OCI-LY1 (cell line): Measurements from ENCODE around the gene COL3A1.

Experiments used
- H2AFZ ChIP-seq: fragments of 200-600 bp; sonication (generic), shearing (Covaris generic); 2 replicates; pipeline ENCODE4 v1.6.0; 2014; ENCODE audit warnings: antibody characterized with exemption, mild to moderate bottlenecking, low read length
- H3F3A ChIP-seq: fragments of 200-600 bp; sonication (generic), shearing (Covaris generic); 2 replicates; pipeline ENCODE4 v1.6.0; 2014; ENCODE audit warnings: mild to moderate bottlenecking, antibody characterized with exemption, low read length, moderate library complexity; ENCODE audit not compliant: insufficient read depth
- H3K27ac ChIP-seq: fragments of 200-600 bp; sonication (generic); 2 replicates; pipeline ENCODE4 v1.5.1; 2014; ENCODE audit warnings: low read length, mixed run types, mild to moderate bottlenecking, low read depth; ENCODE audit not compliant: poor library complexity, severe bottlenecking
- H3K27me3 ChIP-seq: fragments of 200-600 bp; sonication (generic); 2 replicates; pipeline ENCODE4 v1.6.0; 2014; ENCODE audit warnings: antibody characterized with exemption, mild to moderate bottlenecking, low read length, moderate library complexity; ENCODE audit not compliant: insufficient read depth
- H3K36me3 ChIP-seq: fragments of 200-600 bp; sonication (generic); 2 replicates; pipeline ENCODE4 v1.6.1; 2014; ENCODE audit warnings: mild to moderate bottlenecking, antibody characterized with exemption, low read length, moderate library complexity, mixed read lengths; ENCODE audit not compliant: insufficient read depth
- H3K4me1 ChIP-seq: fragments of 200-600 bp; sonication (generic); 2 replicates; pipeline ENCODE4 v1.5.1; 2014; ENCODE audit warnings: mild to moderate bottlenecking, low read length, moderate library complexity; ENCODE audit not compliant: insufficient read depth, severe bottlenecking
- H3K4me2 ChIP-seq: fragments of 200-600 bp; sonication (generic), shearing (Covaris generic); 2 replicates; pipeline ENCODE4 v1.6.1; 2014; ENCODE audit warnings: low read length
- H3K4me3 ChIP-seq: fragments of 200-600 bp; sonication (generic); 2 replicates; pipeline ENCODE4 v1.5.1; 2014; ENCODE audit warnings: low read length, low read depth, mild to moderate bottlenecking, mixed read lengths; ENCODE audit not compliant: poor library complexity, severe bottlenecking
- H3K79me2 ChIP-seq: fragments of 200-600 bp; shearing (Covaris generic); 2 replicates; pipeline ENCODE4 v1.6.1; 2016; ENCODE audit warnings: mixed run types, low read length, mixed read lengths; ENCODE audit not compliant: insufficient read depth
- H3K9ac ChIP-seq: fragments of 200-600 bp; sonication (generic), shearing (Covaris generic); 2 replicates; pipeline ENCODE4 v1.6.1; 2014; ENCODE audit warnings: mild to moderate bottlenecking, low read length, mixed read lengths
- H3K9me2 ChIP-seq: fragments of 200-600 bp; sonication (generic), shearing (Covaris generic); 2 replicates; pipeline ENCODE4 v1.6.1; 2014; ENCODE audit warnings: low read depth, mild to moderate bottlenecking, low read length, mixed read lengths
- H3K9me3 ChIP-seq: fragments of 200-600 bp; shearing (Covaris generic); 2 replicates; pipeline ENCODE4 v1.6.1; 2014; ENCODE audit warnings: low read length, mixed read lengths
- H4K20me1 ChIP-seq: fragments of 200-600 bp; sonication (generic), shearing (Covaris generic); 2 replicates; pipeline ENCODE4 v1.6.0; 2016; ENCODE audit warnings: mild to moderate bottlenecking, low read length; ENCODE audit not compliant: insufficient read depth
- CTCF ChIP-seq: fragments of 200-600 bp; sonication (generic), shearing (Covaris generic); IDR thresholded peaks from 2 replicates; pipeline ENCODE4 v1.5.1; 2017; ENCODE audit warnings: mild to moderate bottlenecking, antibody characterized with exemption, low read length, moderate library complexity, mixed read lengths
- EZH2 ChIP-seq: fragments of 200-600 bp; sonication (generic), shearing (Covaris generic); IDR thresholded peaks from 2 replicates; pipeline ENCODE4 v1.8.0; 2017; ENCODE audit warnings: borderline replicate concordance, mixed run types, mild to moderate bottlenecking, antibody characterized with exemption, low read length, moderate library complexity, mixed read lengths

The COL3A1 gene

GRCh38 chr2:188949046-188949818 lies 24.9 kb upstream of the COL3A1 start:
- Histone ChIP-seq H3K79me2 (no peaks in the 10 kb centered on the region), H3K9ac (no peak overlapping the region), H3K4me3 (no peak overlapping the region), H3K27ac (no peak overlapping the region), H4K20me1 (no peaks in the 10 kb centered on the region), H3F3A (no peaks in the 10 kb centered on the region), H3K4me2 (no peak overlapping the region), H3K9me3 (no peaks in the 10 kb centered on the region), H3K4me1 (no peaks in the 10 kb centered on the region), H2AFZ (no peak overlapping the region), H3K27me3 (no peaks in the 10 kb centered on the region), H3K9me2 (no peaks in the 10 kb centered on the region), H3K36me3 (no peaks in the 10 kb centered on the region)
- no peak for TF ChIP-seq EZH2
- TF ChIP-seq CTCF: no peak

GRCh38 chr2:188952901-188953300 lies 21.3 kb upstream of the COL3A1 start:
- H4K20me1 ChIP-seq: no peaks in the 10 kb centered on the region
- H2AFZ ChIP-seq: no peak overlapping the region
- H3K9me3 ChIP-seq: no peaks in the 10 kb centered on the region
- H3K36me3 ChIP-seq: no peaks in the 10 kb centered on the region
- H3K27me3 ChIP-seq: no peaks in the 10 kb centered on the region
- no peaks in the 10 kb centered on the region for H3K9me2 ChIP-seq
- no peak overlapping the region for H3K9ac ChIP-seq
- no peaks in the 10 kb centered on the region for H3K79me2 ChIP-seq
- TF ChIP-seq CTCF (no peak), EZH2 (no peak)
- no peaks in the 10 kb centered on the region for H3K4me1 ChIP-seq
- H3K27ac ChIP-seq: no peak overlapping the region
- H3F3A ChIP-seq: no peaks in the 10 kb centered on the region
- no peak overlapping the region for H3K4me2 ChIP-seq
- H3K4me3 ChIP-seq: no peak overlapping the region

DNA sequence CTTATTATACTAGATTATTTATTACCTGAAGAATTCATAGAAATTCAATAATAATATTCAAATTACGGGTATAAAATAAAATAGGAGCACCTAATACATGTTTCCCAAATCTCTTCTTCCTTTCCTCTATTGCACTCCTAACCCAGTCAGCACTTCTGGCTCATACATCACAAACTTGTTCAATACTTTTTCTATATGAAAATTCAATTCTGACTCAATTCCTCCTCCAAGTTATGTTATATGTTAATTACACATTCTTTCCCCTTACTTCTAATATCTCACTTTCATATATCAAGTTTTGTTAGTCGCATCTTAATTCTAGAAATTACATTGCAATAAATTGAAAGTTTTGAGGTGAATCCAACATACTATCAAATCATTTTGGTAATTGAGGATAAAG lies 17.9 kb upstream of the COL3A1 start:
- H3F3A ChIP-seq: no peaks in the 10 kb centered on the region
- H3K36me3 ChIP-seq: no peaks in the 10 kb centered on the region
- H3K4me2 ChIP-seq: no peak overlapping the region
- H3K9me3 ChIP-seq: no peaks in the 10 kb centered on the region
- no peak overlapping the region for H2AFZ ChIP-seq
- no peaks in the 10 kb centered on the region for H4K20me1 ChIP-seq
- H3K4me3 ChIP-seq: no peak overlapping the region
- no peak overlapping the region for H3K27ac ChIP-seq
- TF ChIP-seq EZH2: no peak
- TF ChIP-seq CTCF: no peak
- H3K79me2 ChIP-seq: no peaks in the 10 kb centered on the region
- H3K9me2 ChIP-seq: no peaks in the 10 kb centered on the region
- H3K4me1 ChIP-seq: no peaks in the 10 kb centered on the region
- no peaks in the 10 kb centered on the region for H3K27me3 ChIP-seq
- no peak overlapping the region for H3K9ac ChIP-seq
